A549 (cell line): ENCODE results near the gene SEC22A. TPM values are rescaled to one million over a fixed set of nuclear protein-coding genes. Genes with fewer than 3 reads are reported as not detected.

ENCODE experiments used
- ATAC-seq, 2 experiments: fragments of 200-7000 bp in 1 of 2; fragments of >200 bp in 1 of 2; cut with Nextera tagmentation in 1 of 2; cut with Tn5 transposase in 1 of 2; 3 replicates each; pipeline versions ENCODE4 v1.8.0 to v1.9.1; 2018 to 2020; ENCODE audit warnings: mild to moderate bottlenecking in 1 of 2, moderate library complexity in 1 of 2
- CTCF ChIA-PET: fragments of 300-600 bp; sonication (Branson Sonifier 250); formaldehyde crosslinking; extraction: SDS; loops from one replicate; lab custom pipeline; 2021; ENCODE audit warnings: antibody characterized with exemption, inconsistent platforms; lab: Yijun Ruan, JAX
- POLR2A ChIA-PET: fragments of 350-600 bp; formaldehyde crosslinking; extraction: SDS; loops from one replicate; lab custom pipeline; 2021; ENCODE audit warnings: antibody characterized with exemption, inconsistent platforms; lab: Yijun Ruan, JAX
- DNase-seq, 2 experiments: peaks; one replicate each; pipeline versions ENCODE4 v3.0.0 to v3.0.0-alpha.2; 2011 to 2016; ENCODE audit warnings: low read depth in 1 of 2, low spot score in 1 of 2
- FAIRE-seq: peaks from 2 replicates; lab custom pipeline; 2011; peaks lifted over from hg19 to GRCh38; lab: Jason Lieb, UNC
- H3K27ac ChIP-seq, 2 experiments: fragments of >200 bp; sonication (Bioruptor Twin); formaldehyde crosslinking; 3 replicates each; pipeline ENCODE4 v1.5.1; 2016 to 2017
- H3K4me1 ChIP-seq: fragments of >200 bp; sonication (Bioruptor Twin); formaldehyde crosslinking; 3 replicates; pipeline ENCODE4 v1.6.1; 2016
- H3K4me2 ChIP-seq: fragments of >200 bp; sonication (Bioruptor Twin); formaldehyde crosslinking; 3 replicates; pipeline ENCODE4 v1.6.1; 2016
- H3K4me3 ChIP-seq: fragments of >200 bp; sonication (Bioruptor Twin); formaldehyde crosslinking; 3 replicates; pipeline ENCODE4 v1.5.1; 2016
- H3K9me3 ChIP-seq: fragments of >200 bp; sonication (Bioruptor Twin); formaldehyde crosslinking; 3 replicates; pipeline ENCODE4 v1.6.1; 2016
- BHLHE40 ChIP-seq: IDR thresholded peaks from 2 replicates; pipeline ENCODE4 v1.6.1; 2012; ENCODE audit warnings: low read depth, low read length, inconsistent platforms
- CBX2 ChIP-seq: fragments of 200-600 bp; sonication (generic); IDR thresholded peaks from 2 replicates; pipeline ENCODE4 v1.6.1; 2016; ENCODE audit warnings: low read depth, mild to moderate bottlenecking, borderline replicate concordance
- CBX8 ChIP-seq: fragments of 200-600 bp; sonication (generic); IDR thresholded peaks from 2 replicates; pipeline ENCODE4 v1.6.1; 2016
- CEBPB ChIP-seq, 2 experiments: fragments of >200 bp in 1 of 2; sonication (Bioruptor Twin) in 1 of 2; formaldehyde crosslinking in 1 of 2; IDR thresholded peaks; 2 replicates each; pipeline ENCODE4 v1.6.1; 2012 to 2016
- CHD2 ChIP-seq: fragments of 150-350 bp; IDR thresholded peaks from 2 replicates; pipeline ENCODE4 v1.6.1; 2014; ENCODE audit warnings: low read length; ENCODE audit not compliant: partially characterized antibody
- EHF ChIP-seq: fragments of 250-450 bp; sonication (Bioruptor Pico); IDR thresholded peaks from 2 replicates; pipeline ENCODE4 v1.5.0; 2020; ENCODE audit warnings: mild to moderate bottlenecking
- EP300 ChIP-seq, 2 experiments: fragments of >200 bp; sonication (Bioruptor Twin); formaldehyde crosslinking; IDR thresholded peaks; 2 replicates in 1 of 2; 3 replicates in 1 of 2; pipeline ENCODE4 v1.6.1; 2016 to 2017
- ESRRA ChIP-seq: fragments of 150-350 bp; IDR thresholded peaks from 2 replicates; pipeline ENCODE4 v1.6.1; 2014; ENCODE audit warnings: mild to moderate bottlenecking, low read length, borderline replicate concordance
- FOSB ChIP-seq: fragments of 250-450 bp; sonication (Bioruptor Pico); IDR thresholded peaks from 2 replicates; pipeline ENCODE4 v1.5.0; 2020; ENCODE audit warnings: mild to moderate bottlenecking, moderate library complexity
- FOXS1 ChIP-seq: fragments of 250-450 bp; sonication (Bioruptor Pico); IDR thresholded peaks from 2 replicates; pipeline ENCODE4 v1.5.0; 2020; ENCODE audit warnings: mild to moderate bottlenecking, moderate library complexity
- GATA3 ChIP-seq: IDR thresholded peaks from 2 replicates; pipeline ENCODE4 v1.6.1; 2012; ENCODE audit warnings: borderline replicate concordance
- HDAC2 ChIP-seq: fragments of 200-600 bp; sonication (generic); IDR thresholded peaks from 2 replicates; pipeline ENCODE4 v1.6.1; 2016
- HOXB13 ChIP-seq: fragments of 250-450 bp; sonication (Bioruptor Pico); IDR thresholded peaks from 2 replicates; pipeline ENCODE4 v1.5.0; 2020; ENCODE audit warnings: low read depth, mild to moderate bottlenecking, moderate library complexity
- HOXB5 ChIP-seq: fragments of 250-450 bp; sonication (Bioruptor Pico); IDR thresholded peaks from 2 replicates; pipeline ENCODE4 v1.5.0; 2020; ENCODE audit warnings: mild to moderate bottlenecking, moderate library complexity
- KDM1A ChIP-seq: fragments of 200-600 bp; sonication (generic); IDR thresholded peaks from 2 replicates; pipeline ENCODE4 v1.6.1; 2016; ENCODE audit warnings: low read depth, mild to moderate bottlenecking
- MAFK ChIP-seq: fragments of 450-650 bp; IDR thresholded peaks from 2 replicates; pipeline ENCODE4 v1.6.1; 2014; ENCODE audit not compliant: partially characterized antibody
- MAZ ChIP-seq: fragments of 150-350 bp; IDR thresholded peaks from 2 replicates; pipeline ENCODE4 v1.6.1; 2014; ENCODE audit warnings: antibody characterized with exemption, low read depth, low read length, borderline replicate concordance
- MYC ChIP-seq: IDR thresholded peaks from 2 replicates; pipeline ENCODE4 v1.6.1; 2012; ENCODE audit warnings: mild to moderate bottlenecking, inconsistent platforms, low read length, improper control_type of control experiment, borderline replicate concordance
- NFE2L2 ChIP-seq: fragments of 150-350 bp; conservative IDR thresholded peaks from 2 replicates; pipeline ENCODE4 v1.6.1; 2014; ENCODE audit warnings: low read length
- NPAS2 ChIP-seq: fragments of 250-450 bp; sonication (Bioruptor Pico); IDR thresholded peaks from 2 replicates; pipeline ENCODE4 v1.8.0; 2022; ENCODE audit warnings: mild to moderate bottlenecking, moderate library complexity, borderline replicate concordance
- NR3C1 ChIP-seq: fragments of >200 bp; sonication (Bioruptor Twin); formaldehyde crosslinking; IDR thresholded peaks from 3 replicates; pipeline ENCODE4 v1.6.1; 2017
- RAD21 ChIP-seq, 2 experiments: fragments of >200 bp in 1 of 2; sonication (Bioruptor Twin) in 1 of 2; formaldehyde crosslinking in 1 of 2; IDR thresholded peaks in 1 of 2; conservative IDR thresholded peaks in 1 of 2; 2 replicates in 1 of 2; 3 replicates in 1 of 2; pipeline ENCODE4 v1.6.1; 2012 to 2018; ENCODE audit warnings: inconsistent platforms in 1 of 2
- RARB ChIP-seq: fragments of 250-450 bp; sonication (Bioruptor Pico); IDR thresholded peaks from 2 replicates; pipeline ENCODE4 v1.8.0; 2021; ENCODE audit warnings: mild to moderate bottlenecking, moderate library complexity
- RCOR1 ChIP-seq: fragments of 150-350 bp; IDR thresholded peaks from 2 replicates; pipeline ENCODE4 v1.6.1; 2014; ENCODE audit warnings: antibody characterized with exemption, low read length, low read depth
- SREBF2 ChIP-seq: fragments of 450-650 bp; IDR thresholded peaks from 2 replicates; pipeline ENCODE4 v1.6.1; 2014; ENCODE audit warnings: mild to moderate bottlenecking, moderate library complexity
- TP53 ChIP-seq: fragments of 250-450 bp; sonication (Bioruptor Pico); IDR thresholded peaks from 2 replicates; pipeline ENCODE4 v1.5.0; 2021; ENCODE audit warnings: mild to moderate bottlenecking, moderate library complexity
- ZC3H11A ChIP-seq: fragments of 450-650 bp; IDR thresholded peaks from 2 replicates; pipeline ENCODE4 v1.6.1; 2014; ENCODE audit warnings: antibody characterized with exemption, mild to moderate bottlenecking
- ZNF302 ChIP-seq: fragments of 250-450 bp; sonication (Bioruptor Pico); IDR thresholded peaks from 2 replicates; pipeline ENCODE4 v1.9.0; 2021; ENCODE audit warnings: inconsistent platforms, mild to moderate bottlenecking, moderate library complexity
- ZSCAN20 ChIP-seq: fragments of 250-450 bp; sonication (Bioruptor Pico); IDR thresholded peaks from 2 replicates; pipeline ENCODE4 v1.8.0; 2022; ENCODE audit warnings: mild to moderate bottlenecking, moderate library complexity
- WGBS: methylation state at CpG from one replicate; pipeline ENCODE4 v1.1.6; 2017; ENCODE audit errors: missing lambda C conversion rate; 5-methylcytosine and 5-hydroxymethylcytosine counted together
- polyA plus RNA-seq, 4 experiments: library from polyadenylated mRNA; depleted of rRNA in 3 of 4; stranded (reverse); fragments of >200 nt; fragmentation: RNase III in 1 of 4; extraction: RNeasy Plus Mini Kit Qiagen cat#74134 plus additional on column Dnase treatment in 1 of 4; gene quantifications; 2 replicates in 3 of 4; 3 replicates in 1 of 4; pipeline ENCODE4 v1.2.3, GENCODE V29; 2011 to 2017
- TF ChIP-seq, protein P1 (sequence below): fragments of 250-450 bp; sonication (Bioruptor Pico); IDR thresholded peaks from 2 replicates; pipeline ENCODE4 v1.5.0; 2021; ENCODE audit warnings: mild to moderate bottlenecking, moderate library complexity, borderline replicate concordance
- TF ChIP-seq, protein P2 (sequence below): IDR thresholded peaks from 2 replicates; pipeline ENCODE4 v1.6.1; 2012

Gene SEC22A
- polyA plus RNA-seq, 2 of the 4 experiments (the other 2 are of a cell fraction) = 23.5 to 29.9 TPM

DNA sequence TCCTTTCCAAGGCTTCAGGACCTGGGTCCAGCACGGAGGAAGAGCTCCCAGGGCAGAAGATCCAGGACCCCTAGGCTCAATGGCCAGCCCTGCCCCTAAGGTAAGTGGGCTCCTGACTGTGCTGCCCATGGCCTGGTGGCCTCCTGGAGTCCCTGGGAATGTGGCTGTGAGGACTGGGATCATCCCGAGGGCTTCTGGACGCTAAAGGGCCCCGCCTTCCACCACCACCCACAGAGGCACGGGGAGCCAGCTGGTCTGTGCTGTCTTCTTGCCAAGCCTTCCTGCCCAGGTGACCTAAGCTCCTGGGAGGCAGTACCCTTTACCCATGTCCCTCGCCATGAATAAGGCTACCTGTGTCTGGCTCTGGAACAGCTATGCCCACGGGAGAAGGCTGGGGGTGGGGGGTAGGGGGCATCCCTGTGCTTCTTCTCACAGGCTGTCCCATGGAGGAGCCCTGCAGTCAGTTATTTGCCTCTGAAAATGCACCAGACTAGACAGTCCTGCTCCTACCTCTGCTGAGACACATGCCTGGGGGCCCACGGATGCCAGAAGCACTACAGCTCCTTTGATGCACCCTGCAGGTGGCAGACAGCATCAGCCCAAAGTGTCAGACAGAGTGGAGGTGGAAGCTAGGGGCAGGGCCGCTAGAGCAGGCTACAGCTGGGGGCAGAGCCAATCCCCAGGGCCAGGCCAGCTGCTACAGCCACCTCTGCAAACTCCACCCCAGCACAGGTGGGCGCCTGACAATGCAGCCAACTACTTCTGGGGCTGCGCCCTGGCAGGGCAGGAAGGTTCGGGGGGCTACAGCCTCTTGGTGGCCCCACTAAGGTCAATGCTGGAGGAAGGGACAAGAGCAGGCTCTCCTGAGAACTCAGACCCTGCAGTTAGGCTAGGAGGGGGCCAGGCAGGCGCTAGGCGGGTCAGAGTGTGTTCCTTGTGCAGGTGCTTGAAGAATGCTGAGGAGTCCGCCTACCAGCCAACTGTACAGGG is 90.9 kb downstream of the SEC22A start:
- Histone ChIP-seq H3K4me2 (no peak overlapping the region), H3K4me1 (no peaks in the 10 kb centered on the region), H3K27ac (no peak overlapping the region), H3K9me3 (no peaks in the 10 kb centered on the region), H3K4me3 (no peak overlapping the region)
- no peak for DNase-seq
- no peak for ATAC-seq
- TF ChIP-seq EP300 (IDR thresholded peaks at IDR 0.05) (no peak), CBX2 (no peak), RAD21 (conservative IDR thresholded peaks at IDR 0.05 in 1 of 2, IDR thresholded peaks at IDR 0.05 in 1 of 2) (no peak), BHLHE40 (no peak), ZNF302 (CRISPR knock-in tag) (no peak), NR3C1 (no peak), TP53 (CRISPR knock-in tag) (no peak), CEBPB (IDR thresholded peaks at IDR 0.05) (no peak), CBX8 (no peak), HOXB5 (CRISPR knock-in tag) (no peak), CHD2 (no peak), NPAS2 (CRISPR knock-in tag) (no peak), ZSCAN20 (CRISPR knock-in tag) (no peak), GATA3 (no peak)
- TF ChIP-seq, protein P1, sequence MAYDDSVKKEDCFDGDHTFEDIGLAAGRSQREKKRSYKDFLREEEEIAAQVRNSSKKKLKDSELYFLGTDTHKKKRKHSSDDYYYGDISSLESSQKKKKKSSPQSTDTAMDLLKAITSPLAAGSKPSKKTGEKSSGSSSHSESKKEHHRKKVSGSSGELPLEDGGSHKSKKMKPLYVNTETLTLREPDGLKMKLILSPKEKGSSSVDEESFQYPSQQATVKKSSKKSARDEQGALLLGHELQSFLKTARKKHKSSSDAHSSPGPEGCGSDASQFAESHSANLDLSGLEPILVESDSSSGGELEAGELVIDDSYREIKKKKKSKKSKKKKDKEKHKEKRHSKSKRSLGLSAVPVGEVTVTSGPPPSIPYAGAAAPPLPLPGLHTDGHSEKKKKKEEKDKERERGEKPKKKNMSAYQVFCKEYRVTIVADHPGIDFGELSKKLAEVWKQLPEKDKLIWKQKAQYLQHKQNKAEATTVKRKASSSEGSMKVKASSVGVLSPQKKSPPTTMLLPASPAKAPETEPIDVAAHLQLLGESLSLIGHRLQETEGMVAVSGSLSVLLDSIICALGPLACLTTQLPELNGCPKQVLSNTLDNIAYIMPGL (CRISPR knock-in tag) = no peak
- WGBS = 21% methylated on average over 7 of the region's 15 CpGs
- no peak for FAIRE-seq
- POLR2A ChIA-PET = no interaction called here
- CTCF ChIA-PET = interaction anchor here (0.7 to 1.3 kb wide), 2 partner anchors 11 to 423 kb away, joined by 3 to 4 read pairs; no protein-coding TSS in a partner anchor

DNA sequence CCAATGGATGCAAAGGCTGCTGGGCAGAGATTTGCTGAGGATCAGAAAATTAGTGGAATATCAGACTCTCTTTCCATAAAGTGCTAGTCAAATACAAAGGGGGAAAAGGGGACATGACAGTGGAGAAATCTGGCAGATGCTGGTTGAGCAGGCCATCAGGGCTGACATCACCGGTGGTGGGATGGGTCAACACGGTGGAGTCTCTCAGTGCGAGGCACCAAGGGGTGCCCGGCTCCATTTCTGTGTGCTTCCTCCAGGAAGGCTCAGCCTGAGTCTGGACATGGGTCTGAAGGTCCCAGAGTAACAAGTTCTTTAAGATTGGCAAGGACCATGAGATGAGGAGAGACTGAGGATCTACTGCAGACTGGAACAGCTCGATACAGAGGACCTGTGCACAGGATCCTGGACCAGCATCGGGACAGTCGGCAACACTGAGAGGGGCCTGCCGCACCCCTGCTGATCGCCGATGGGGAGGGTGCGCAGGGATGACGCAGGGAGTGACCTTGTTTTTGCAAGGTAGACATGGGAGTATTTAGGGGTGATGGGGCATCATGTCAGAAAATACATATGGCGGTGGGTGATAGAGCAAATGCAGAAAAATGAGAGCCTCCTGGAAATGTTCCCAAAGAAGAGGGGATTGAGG is 92.7 kb downstream of the SEC22A start:
- ATAC-seq (no peak), DNase-seq (no peak), FAIRE-seq (no peak)
- no peak overlapping the region for H3K4me2 ChIP-seq
- H3K27ac ChIP-seq = no peak overlapping the region
- no peak for TF ChIP-seq MAFK
- no peak for TF ChIP-seq CEBPB (IDR thresholded peaks at IDR 0.05)
- no peak for TF ChIP-seq CBX2
- TF ChIP-seq NFE2L2 = no peak
- no peak for TF ChIP-seq KDM1A
- no peak for TF ChIP-seq RCOR1
- TF ChIP-seq ZC3H11A = no peak
- TF ChIP-seq HDAC2 = no peak
- TF ChIP-seq, protein P2, sequence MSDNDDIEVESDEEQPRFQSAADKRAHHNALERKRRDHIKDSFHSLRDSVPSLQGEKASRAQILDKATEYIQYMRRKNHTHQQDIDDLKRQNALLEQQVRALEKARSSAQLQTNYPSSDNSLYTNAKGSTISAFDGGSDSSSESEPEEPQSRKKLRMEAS = no peak
- no peak for TF ChIP-seq SREBF2
- TF ChIP-seq GATA3 = no peak
- TF ChIP-seq FOXS1 = no peak
- no peak for TF ChIP-seq FOSB
- no peak for TF ChIP-seq HOXB13 (CRISPR knock-in tag)
- no peak for TF ChIP-seq EHF (CRISPR knock-in tag)
- TF ChIP-seq MAZ = no peak
- TF ChIP-seq RARB = no peak
- TF ChIP-seq MYC = no peak
- no peak for TF ChIP-seq ZNF302 (CRISPR knock-in tag)
- TF ChIP-seq ESRRA = no peak
- ChIA-PET POLR2A (no interaction called here), CTCF (interaction anchor here (1.3 to 1.4 kb wide), 2 partner anchors 8 to 32 kb away, joined by 3 read pairs; no protein-coding TSS in a partner anchor)
- H3K9me3 ChIP-seq = no peaks in the 10 kb centered on the region
- no peak overlapping the region for H3K4me3 ChIP-seq
- H3K4me1 ChIP-seq = peaks cover 12% of the 10 kb centered on the region
- 61% methylated on average over 13 of the region's 13 CpGs for WGBS
